Measurements from ENCODE around the gene KRT9. TPM values are rescaled to one million over a fixed set of nuclear protein-coding genes. Genes with fewer than 3 reads are reported as not detected.

Gene KRT9
- total RNA-seq, 2 experiments from 2014 or later = not detected

GRCh38 chr17:41565338-41565737, 6.5 kb downstream of the KRT9 start:
- H3K9me3 Mint-ChIP-seq = peaks cover 9% of the 10 kb centered on the region
- intact Hi-C loops (cut with micrococcal nuclease) = no loop called here
- ChIA-PET POLR2A (no interaction called here), CTCF (interaction anchor here (1.2 to 4.9 kb wide), 4 partner anchors 14 to 97 kb away, joined by 3 to 45 read pairs (median 8); no protein-coding TSS in a partner anchor)
- peaks cover 10% of the 10 kb centered on the region for H3K4me1 Mint-ChIP-seq (ENCODE audit: low read depth)
- no peak overlapping the region for H3K27ac Mint-ChIP-seq
- H3K4me3 Mint-ChIP-seq = no peak overlapping the region
- no peaks in the 10 kb centered on the region for H3K36me3 Mint-ChIP-seq (ENCODE audit: low read depth)
- peaks cover 20% of the 10 kb centered on the region for H3K27me3 Mint-ChIP-seq
- DNase-seq (no peak), ATAC-seq (no peak)
- TF ChIP-seq CTCF (IDR thresholded peaks at IDR 0.05) = no peak

GRCh38 chr17:41563607-41564170, 8.2 kb downstream of the KRT9 start:
- ChIA-PET POLR2A (interaction anchor here (1.1 kb wide), 1 partner anchor 704 kb away, joined by 3 read pairs; no protein-coding TSS in a partner anchor), CTCF (interaction anchor here (1.0 to 4.9 kb wide), 3 partner anchors 14 to 711 kb away, joined by 3 to 45 read pairs (median 3); no protein-coding TSS in a partner anchor)
- ATAC-seq = no peak
- no peak overlapping the region for H3K27ac Mint-ChIP-seq
- no peaks in the 10 kb centered on the region for H3K36me3 Mint-ChIP-seq (ENCODE audit: low read depth)
- no peak for TF ChIP-seq CTCF (IDR thresholded peaks at IDR 0.05)
- peaks cover 9% of the 10 kb centered on the region for H3K9me3 Mint-ChIP-seq
- H3K27me3 Mint-ChIP-seq = peaks cover 26% of the 10 kb centered on the region
- intact Hi-C loops (cut with micrococcal nuclease) = no loop called here
- H3K4me1 Mint-ChIP-seq (ENCODE audit: low read depth) = peaks cover 9% of the 10 kb centered on the region
- H3K4me3 Mint-ChIP-seq = no peak overlapping the region
- no peak for DNase-seq

GRCh38 chr17:41561554-41561953, 10.3 kb downstream of the KRT9 start:
- no peak overlapping the region for H3K27ac Mint-ChIP-seq
- ATAC-seq (no peak), DNase-seq (no peak)
- no peaks in the 10 kb centered on the region for H3K36me3 Mint-ChIP-seq (ENCODE audit: low read depth)
- intact Hi-C loops (cut with micrococcal nuclease) = no loop called here
- no peaks in the 10 kb centered on the region for H3K4me1 Mint-ChIP-seq (ENCODE audit: low read depth)
- H3K27me3 Mint-ChIP-seq = peaks cover 37% of the 10 kb centered on the region
- no peaks in the 10 kb centered on the region for H3K9me3 Mint-ChIP-seq
- no peak for TF ChIP-seq CTCF (IDR thresholded peaks at IDR 0.05)
- no peak overlapping the region for H3K4me3 Mint-ChIP-seq
- CTCF ChIA-PET = interaction anchor here (1.3 to 5.0 kb wide), 2 partner anchors 12 to 101 kb away, joined by 3 to 53 read pairs; no protein-coding TSS in a partner anchor
- POLR2A ChIA-PET = no interaction called here

- Mint-ChIP-seq H3K27me3 (peaks cover 35% of the 10 kb centered on the region), H3K4me1 (ENCODE audit: low read depth) (no peaks in the 10 kb centered on the region), H3K9me3 (no peaks in the 10 kb centered on the region), H3K4me3 (no peak overlapping the region), H3K36me3 (ENCODE audit: low read depth) (no peaks in the 10 kb centered on the region), H3K27ac (no peak overlapping the region)
- ChIA-PET CTCF (interaction anchor here (1.1 to 5.0 kb wide), 4 partner anchors 10 to 89 kb away, joined by 3 to 53 read pairs (median 5); no protein-coding TSS in a partner anchor), POLR2A (interaction anchor here (1.5 kb wide), 1 partner anchor 11 kb away, joined by 4 read pairs; no protein-coding TSS in a partner anchor)
- no peak for ATAC-seq
- TF ChIP-seq CTCF (IDR thresholded peaks at IDR 0.05) = no peak
- intact Hi-C loops (cut with micrococcal nuclease) = no loop called here
- DNase-seq = no peak
Observed at GRCh38 chr17:41559548-41559947, 12.3 kb downstream of the KRT9 start.

- Mint-ChIP-seq H3K4me3 (no peak overlapping the region), H3K27ac (no peak overlapping the region), H3K9me3 (no peaks in the 10 kb centered on the region), H3K36me3 (ENCODE audit: low read depth) (no peaks in the 10 kb centered on the region), H3K27me3 (peaks cover 25% of the 10 kb centered on the region), H3K4me1 (ENCODE audit: low read depth) (no peaks in the 10 kb centered on the region)
- DNase-seq (no peak), ATAC-seq (no peak)
- intact Hi-C loops (cut with micrococcal nuclease) = no loop called here
- ChIA-PET POLR2A (no interaction called here), CTCF (interaction anchor here (3.2 to 5.0 kb wide), 2 partner anchors 8 to 92 kb away, joined by 15 to 53 read pairs; no protein-coding TSS in a partner anchor)
- no peak for TF ChIP-seq CTCF (IDR thresholded peaks at IDR 0.05)
Observed at GRCh38 chr17:41556931-41557330, 14.9 kb downstream of the KRT9 start.
